A549 (cell line): ENCODE measurements around the gene SYNE2.

Experiments
- BHLHE40 ChIP-seq: IDR thresholded peaks from 2 replicates; pipeline ENCODE4 v1.6.1; 2012; ENCODE audit warnings: low read depth, low read length, inconsistent platforms
- CHD2 ChIP-seq: fragments of 150-350 bp; IDR thresholded peaks from 2 replicates; pipeline ENCODE4 v1.6.1; 2014; ENCODE audit warnings: low read length; ENCODE audit not compliant: partially characterized antibody
- KDM1A ChIP-seq: fragments of 200-600 bp; sonication (generic); IDR thresholded peaks from 2 replicates; pipeline ENCODE4 v1.6.1; 2016; ENCODE audit warnings: low read depth, mild to moderate bottlenecking
- MAFK ChIP-seq: fragments of 450-650 bp; IDR thresholded peaks from 2 replicates; pipeline ENCODE4 v1.6.1; 2014; ENCODE audit not compliant: partially characterized antibody
- MYC ChIP-seq: IDR thresholded peaks from 2 replicates; pipeline ENCODE4 v1.6.1; 2012; ENCODE audit warnings: mild to moderate bottlenecking, inconsistent platforms, low read length, improper control_type of control experiment, borderline replicate concordance
- POLR2A ChIP-seq: IDR thresholded peaks from 2 replicates; pipeline ENCODE4 v1.6.1; 2012; ENCODE audit warnings: mild to moderate bottlenecking, low read length
- TF ChIP-seq, protein P1 (sequence below): fragments of >200 bp; sonication (Bioruptor Twin); formaldehyde crosslinking; IDR thresholded peaks from 3 replicates; pipeline ENCODE4 v1.5.1; 2016
- TF ChIP-seq, protein P2 (sequence below): fragments of 200-600 bp; sonication (generic); IDR thresholded peaks from 2 replicates; pipeline ENCODE4 v1.6.1; 2016; ENCODE audit warnings: antibody characterized with exemption, mild to moderate bottlenecking, moderate library complexity
- TF ChIP-seq, protein P3 (sequence below): fragments of 250-450 bp; sonication (Bioruptor Pico); IDR thresholded peaks from 2 replicates; pipeline ENCODE4 v1.5.0; 2020; ENCODE audit warnings: low read depth, mild to moderate bottlenecking, moderate library complexity
- TF ChIP-seq, protein P4 (sequence below): fragments of >200 bp; sonication (Bioruptor Twin); formaldehyde crosslinking; IDR thresholded peaks from 3 replicates; pipeline ENCODE4 v1.6.1; 2016

DNA sequence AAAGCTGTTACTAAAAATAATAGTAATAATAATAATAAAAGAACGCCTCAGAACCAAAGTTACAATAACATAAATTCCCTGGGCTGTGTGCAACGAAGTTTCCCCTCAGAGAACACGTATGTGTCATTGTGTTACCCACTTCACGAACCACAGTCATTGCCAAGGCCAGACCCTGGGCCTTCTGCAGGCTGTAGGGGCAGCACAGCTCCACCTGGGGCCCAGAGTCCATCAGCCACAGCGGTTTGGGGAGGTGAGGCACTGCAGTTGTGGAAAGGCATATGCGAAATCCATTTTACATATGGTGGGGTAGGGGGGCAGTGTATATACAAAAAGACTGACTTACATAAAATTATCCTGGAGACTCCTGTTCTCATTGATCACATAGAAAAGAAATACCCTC lies 385.2 kb downstream of the SYNE2 start:
- TF ChIP-seq, protein P1, sequence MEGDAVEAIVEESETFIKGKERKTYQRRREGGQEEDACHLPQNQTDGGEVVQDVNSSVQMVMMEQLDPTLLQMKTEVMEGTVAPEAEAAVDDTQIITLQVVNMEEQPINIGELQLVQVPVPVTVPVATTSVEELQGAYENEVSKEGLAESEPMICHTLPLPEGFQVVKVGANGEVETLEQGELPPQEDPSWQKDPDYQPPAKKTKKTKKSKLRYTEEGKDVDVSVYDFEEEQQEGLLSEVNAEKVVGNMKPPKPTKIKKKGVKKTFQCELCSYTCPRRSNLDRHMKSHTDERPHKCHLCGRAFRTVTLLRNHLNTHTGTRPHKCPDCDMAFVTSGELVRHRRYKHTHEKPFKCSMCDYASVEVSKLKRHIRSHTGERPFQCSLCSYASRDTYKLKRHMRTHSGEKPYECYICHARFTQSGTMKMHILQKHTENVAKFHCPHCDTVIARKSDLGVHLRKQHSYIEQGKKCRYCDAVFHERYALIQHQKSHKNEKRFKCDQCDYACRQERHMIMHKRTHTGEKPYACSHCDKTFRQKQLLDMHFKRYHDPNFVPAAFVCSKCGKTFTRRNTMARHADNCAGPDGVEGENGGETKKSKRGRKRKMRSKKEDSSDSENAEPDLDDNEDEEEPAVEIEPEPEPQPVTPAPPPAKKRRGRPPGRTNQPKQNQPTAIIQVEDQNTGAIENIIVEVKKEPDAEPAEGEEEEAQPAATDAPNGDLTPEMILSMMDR: no peak
- TF ChIP-seq, protein P2, sequence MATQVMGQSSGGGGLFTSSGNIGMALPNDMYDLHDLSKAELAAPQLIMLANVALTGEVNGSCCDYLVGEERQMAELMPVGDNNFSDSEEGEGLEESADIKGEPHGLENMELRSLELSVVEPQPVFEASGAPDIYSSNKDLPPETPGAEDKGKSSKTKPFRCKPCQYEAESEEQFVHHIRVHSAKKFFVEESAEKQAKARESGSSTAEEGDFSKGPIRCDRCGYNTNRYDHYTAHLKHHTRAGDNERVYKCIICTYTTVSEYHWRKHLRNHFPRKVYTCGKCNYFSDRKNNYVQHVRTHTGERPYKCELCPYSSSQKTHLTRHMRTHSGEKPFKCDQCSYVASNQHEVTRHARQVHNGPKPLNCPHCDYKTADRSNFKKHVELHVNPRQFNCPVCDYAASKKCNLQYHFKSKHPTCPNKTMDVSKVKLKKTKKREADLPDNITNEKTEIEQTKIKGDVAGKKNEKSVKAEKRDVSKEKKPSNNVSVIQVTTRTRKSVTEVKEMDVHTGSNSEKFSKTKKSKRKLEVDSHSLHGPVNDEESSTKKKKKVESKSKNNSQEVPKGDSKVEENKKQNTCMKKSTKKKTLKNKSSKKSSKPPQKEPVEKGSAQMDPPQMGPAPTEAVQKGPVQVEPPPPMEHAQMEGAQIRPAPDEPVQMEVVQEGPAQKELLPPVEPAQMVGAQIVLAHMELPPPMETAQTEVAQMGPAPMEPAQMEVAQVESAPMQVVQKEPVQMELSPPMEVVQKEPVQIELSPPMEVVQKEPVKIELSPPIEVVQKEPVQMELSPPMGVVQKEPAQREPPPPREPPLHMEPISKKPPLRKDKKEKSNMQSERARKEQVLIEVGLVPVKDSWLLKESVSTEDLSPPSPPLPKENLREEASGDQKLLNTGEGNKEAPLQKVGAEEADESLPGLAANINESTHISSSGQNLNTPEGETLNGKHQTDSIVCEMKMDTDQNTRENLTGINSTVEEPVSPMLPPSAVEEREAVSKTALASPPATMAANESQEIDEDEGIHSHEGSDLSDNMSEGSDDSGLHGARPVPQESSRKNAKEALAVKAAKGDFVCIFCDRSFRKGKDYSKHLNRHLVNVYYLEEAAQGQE: no peak
- TF ChIP-seq POLR2A: no peak
- TF ChIP-seq, protein P3, sequence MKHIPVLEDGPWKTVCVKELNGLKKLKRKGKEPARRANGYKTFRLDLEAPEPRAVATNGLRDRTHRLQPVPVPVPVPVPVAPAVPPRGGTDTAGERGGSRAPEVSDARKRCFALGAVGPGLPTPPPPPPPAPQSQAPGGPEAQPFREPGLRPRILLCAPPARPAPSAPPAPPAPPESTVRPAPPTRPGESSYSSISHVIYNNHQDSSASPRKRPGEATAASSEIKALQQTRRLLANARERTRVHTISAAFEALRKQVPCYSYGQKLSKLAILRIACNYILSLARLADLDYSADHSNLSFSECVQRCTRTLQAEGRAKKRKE (CRISPR knock-in tag): no peak
- no peak for TF ChIP-seq CHD2
- no peak for TF ChIP-seq MYC
- TF ChIP-seq KDM1A: no peak
- TF ChIP-seq BHLHE40: no peak
- TF ChIP-seq MAFK: no peak
- TF ChIP-seq, protein P4, sequence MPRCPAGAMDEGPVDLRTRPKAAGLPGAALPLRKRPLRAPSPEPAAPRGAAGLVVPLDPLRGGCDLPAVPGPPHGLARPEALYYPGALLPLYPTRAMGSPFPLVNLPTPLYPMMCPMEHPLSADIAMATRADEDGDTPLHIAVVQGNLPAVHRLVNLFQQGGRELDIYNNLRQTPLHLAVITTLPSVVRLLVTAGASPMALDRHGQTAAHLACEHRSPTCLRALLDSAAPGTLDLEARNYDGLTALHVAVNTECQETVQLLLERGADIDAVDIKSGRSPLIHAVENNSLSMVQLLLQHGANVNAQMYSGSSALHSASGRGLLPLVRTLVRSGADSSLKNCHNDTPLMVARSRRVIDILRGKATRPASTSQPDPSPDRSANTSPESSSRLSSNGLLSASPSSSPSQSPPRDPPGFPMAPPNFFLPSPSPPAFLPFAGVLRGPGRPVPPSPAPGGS: no peak
